ENCODE data around the gene TREX2. TPM values are rescaled to one million over a fixed set of nuclear protein-coding genes. Genes with fewer than 3 reads are reported as not detected.
A peak's percentile ranks its signal among the peaks of the same experiment; 100 is the strongest.

TREX2 gene
- total RNA-seq, 1 experiment from 2014 or later = 0.40 TPM

GRCh38 chrX:153460826-153461225 lies 15.0 kb upstream of the TREX2 start:
- DNase-seq (ENCODE audit: low read depth, low spot score) = peak; percentile 64
- in situ Hi-C loops (cut with HindIII; ENCODE audit: low pct_unique_long_range_greater_than_20kb, low sequenced_read_pairs) = no loop called here

- in situ Hi-C loops (cut with HindIII; ENCODE audit: low pct_unique_long_range_greater_than_20kb, low sequenced_read_pairs) = no loop called here
- DNase-seq (ENCODE audit: low read depth, low spot score) = no peak
Measured at GRCh38 chrX:153459986-153460385, 14.1 kb upstream of the TREX2 start.

DNA sequence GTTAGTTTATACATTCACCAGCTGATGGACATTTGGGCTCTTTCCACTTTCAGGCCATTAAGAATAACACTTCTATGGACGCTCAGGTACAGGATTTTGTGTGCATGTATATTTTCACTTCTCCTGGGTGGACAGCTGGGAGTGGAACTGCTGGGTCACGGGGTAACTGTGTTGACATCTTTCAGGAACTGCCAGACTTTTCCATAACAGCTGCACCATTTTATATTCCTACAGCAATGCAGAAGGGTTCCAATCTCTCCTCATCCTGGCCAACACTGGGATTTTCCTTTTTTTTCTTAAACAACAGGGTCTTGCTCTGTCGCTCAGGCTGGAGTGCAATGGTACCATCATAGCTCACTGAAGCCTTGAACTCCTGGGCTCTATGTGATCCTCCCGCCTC lies 12.6 kb upstream of the TREX2 start:
- in situ Hi-C loops (cut with HindIII; ENCODE audit: low pct_unique_long_range_greater_than_20kb, low sequenced_read_pairs) = no loop called here
- no peak for DNase-seq (ENCODE audit: low read depth, low spot score)

GRCh38 chrX:153457827-153458466 lies 12.1 kb upstream of the TREX2 start:
- in situ Hi-C loops (cut with HindIII; ENCODE audit: low pct_unique_long_range_greater_than_20kb, low sequenced_read_pairs) = no loop called here
- DNase-seq (ENCODE audit: low read depth, low spot score) = no peak

DNA sequence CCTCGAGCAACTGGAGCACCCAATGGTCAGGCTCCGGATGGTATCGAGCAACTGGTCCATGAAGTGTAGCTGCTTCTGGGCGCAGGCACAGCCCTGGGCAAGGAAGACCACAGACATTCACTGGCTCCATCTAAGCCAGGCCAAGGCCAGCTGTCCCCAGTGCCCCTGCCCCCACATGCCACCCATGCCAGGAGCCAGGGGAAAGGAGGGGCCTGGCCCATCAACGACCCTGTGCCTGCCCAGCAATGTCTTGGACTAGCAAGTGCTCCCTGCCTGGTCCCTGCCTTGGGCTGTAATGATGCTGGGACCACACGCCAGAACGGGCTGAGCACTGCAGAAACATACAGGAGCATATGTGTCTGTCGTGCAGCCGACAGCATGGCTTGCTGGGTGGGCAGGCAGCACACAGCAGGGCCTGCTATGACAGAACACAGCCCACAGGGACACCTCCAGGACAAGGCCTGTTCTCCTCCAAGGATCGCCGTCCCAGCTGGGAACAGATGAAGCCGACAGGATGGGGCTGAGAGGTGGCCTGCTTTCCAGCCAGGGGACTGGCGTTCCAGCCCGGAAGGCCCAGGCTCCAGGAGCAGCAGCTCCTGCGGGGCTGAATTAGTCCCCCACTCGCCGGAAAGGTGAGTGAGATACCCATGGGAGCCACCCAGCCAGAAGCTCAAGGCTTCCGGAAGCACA lies 11.4 kb upstream of the TREX2 start:
- in situ Hi-C loops (cut with HindIII; ENCODE audit: low pct_unique_long_range_greater_than_20kb, low sequenced_read_pairs) = no loop called here
- DNase-seq (ENCODE audit: low read depth, low spot score) = no peak

DNA sequence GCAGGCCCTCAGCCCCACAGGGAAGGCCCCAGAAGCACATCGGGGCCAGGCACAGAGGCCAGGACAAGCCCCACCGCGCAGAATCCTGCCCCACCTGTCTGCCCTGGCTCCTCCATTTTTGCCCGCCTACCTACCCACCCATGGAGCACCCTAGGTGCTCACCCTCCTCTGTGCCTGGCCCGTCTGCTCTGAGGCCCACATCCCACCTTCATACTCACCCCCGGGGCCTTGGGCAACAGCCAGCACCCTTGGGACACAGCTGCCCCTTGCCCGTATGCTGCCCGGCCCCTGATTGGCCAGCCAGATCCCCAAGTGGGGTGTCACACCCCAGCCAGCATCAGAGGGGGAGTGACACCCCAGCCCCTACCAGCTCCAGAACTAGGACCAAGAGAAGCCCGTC lies 10.8 kb upstream of the TREX2 start:
- in situ Hi-C loops (cut with HindIII; ENCODE audit: low pct_unique_long_range_greater_than_20kb, low sequenced_read_pairs) = no loop called here
- no peak for DNase-seq (ENCODE audit: low read depth, low spot score)

GRCh38 chrX:153456161-153456560 lies 10.3 kb upstream of the TREX2 start:
- in situ Hi-C loops (cut with HindIII; ENCODE audit: low pct_unique_long_range_greater_than_20kb, low sequenced_read_pairs) = no loop called here
- no peak for DNase-seq (ENCODE audit: low read depth, low spot score)

DNA sequence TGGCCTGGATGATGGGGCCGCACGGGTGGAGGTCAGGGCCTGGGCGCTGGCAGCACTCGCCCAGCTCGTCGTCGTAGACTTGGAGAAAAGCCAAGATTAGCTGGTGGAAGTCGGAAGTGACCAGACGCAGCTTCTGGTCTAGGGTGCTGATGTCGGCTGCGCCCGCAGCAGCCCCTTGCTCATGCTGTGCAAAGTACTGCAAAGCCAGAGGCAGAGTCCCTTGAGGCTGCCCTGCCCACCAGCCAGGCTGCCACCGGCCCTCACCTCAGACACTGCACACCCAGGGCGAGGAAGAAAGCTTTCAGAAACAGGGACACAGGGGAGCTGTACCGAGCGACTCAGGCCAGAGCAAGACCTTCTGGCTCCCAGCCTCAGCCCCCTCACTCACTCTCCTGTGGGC lies 9.7 kb upstream of the TREX2 start:
- in situ Hi-C loops (cut with HindIII; ENCODE audit: low pct_unique_long_range_greater_than_20kb, low sequenced_read_pairs) = no loop called here

DNA sequence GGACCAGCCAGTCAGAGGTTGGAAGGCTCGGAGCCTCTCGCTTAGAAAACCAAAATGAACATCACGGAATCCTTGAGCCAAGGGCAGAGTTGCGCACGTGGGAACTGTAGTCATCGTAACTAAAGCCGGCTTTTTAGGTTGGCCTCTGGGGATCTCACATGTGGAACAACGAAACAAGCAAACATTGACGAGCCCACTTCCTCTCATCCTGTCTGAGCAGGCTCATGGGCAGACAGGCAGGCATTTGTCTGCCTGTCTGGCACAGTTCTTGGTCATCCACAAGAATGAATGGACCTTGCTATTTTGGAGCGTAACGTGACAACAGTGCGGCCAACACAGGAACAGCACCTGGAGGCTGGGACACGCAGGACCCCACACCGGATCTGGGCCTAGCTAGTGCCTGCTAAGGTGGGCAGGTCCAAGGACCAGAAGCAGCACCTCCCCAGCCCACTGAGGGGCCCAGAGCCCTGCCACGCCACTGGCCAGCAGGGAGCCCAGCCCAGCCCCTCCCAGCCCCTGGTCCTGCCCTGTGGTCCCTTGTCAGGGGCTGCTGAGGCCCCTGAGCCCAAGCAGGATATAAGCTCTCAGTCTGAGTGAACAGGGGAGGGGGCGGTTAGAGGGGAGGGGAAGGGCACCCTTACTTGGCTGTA lies 9.2 kb upstream of the TREX2 start:
- peak; percentile 91 for DNase-seq (ENCODE audit: low read depth, low spot score)
- in situ Hi-C loops (cut with HindIII; ENCODE audit: low pct_unique_long_range_greater_than_20kb, low sequenced_read_pairs) = no loop called here

More for the DNA sequence above, 9.7 kb upstream of the TREX2 start:
- DNase-seq (ENCODE audit: low read depth, low spot score) = no peak

GRCh38 chrX:153450949-153451277 lies 5.1 kb upstream of the TREX2 start:
- in situ Hi-C loops (cut with HindIII; ENCODE audit: low pct_unique_long_range_greater_than_20kb, low sequenced_read_pairs) = no loop called here
- no peak for DNase-seq (ENCODE audit: low read depth, low spot score)

GRCh38 chrX:153450114-153450948 lies 4.5 kb upstream of the TREX2 start:
- DNase-seq (ENCODE audit: low read depth, low spot score) = no peak
- in situ Hi-C loops (cut with HindIII; ENCODE audit: low pct_unique_long_range_greater_than_20kb, low sequenced_read_pairs) = no loop called here

DNA sequence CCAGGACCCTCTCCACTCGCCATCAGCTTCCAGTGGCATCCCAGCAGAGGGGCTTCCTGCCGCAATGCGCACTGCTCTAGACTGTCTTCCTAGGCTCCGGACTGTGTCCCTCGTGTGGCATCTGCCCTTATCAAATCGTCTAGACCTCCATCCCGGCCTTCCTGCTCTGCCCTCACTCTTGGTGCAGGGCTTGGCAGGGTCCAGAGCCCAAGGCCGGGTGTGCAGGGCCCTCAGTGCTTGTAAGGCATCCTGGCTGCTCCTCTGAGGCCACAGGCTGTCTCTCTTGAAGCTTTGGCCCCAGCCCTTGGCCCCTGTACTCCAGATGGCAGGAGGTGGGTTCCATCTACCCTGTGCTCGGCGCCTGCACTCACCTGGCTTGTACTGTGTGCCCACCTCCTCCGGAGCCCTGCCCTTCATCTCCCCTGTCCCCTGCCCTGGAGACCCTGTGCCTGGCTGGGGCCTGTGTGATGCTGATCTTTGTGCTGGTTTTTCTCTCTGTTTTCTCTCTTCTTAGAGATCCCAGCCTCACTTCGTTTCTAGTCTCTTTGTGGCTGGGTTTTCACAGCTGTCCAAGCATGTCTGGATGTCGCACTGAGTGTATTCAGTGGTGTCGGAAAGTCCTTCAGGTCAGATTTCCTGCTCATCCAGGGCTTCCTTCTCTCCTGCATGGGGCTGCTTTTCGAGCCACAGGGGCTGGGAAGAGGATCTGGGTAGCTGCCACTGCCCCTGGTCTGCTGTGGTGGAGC lies 3.7 kb upstream of the TREX2 start:
- in situ Hi-C loops (cut with HindIII; ENCODE audit: low pct_unique_long_range_greater_than_20kb, low sequenced_read_pairs) = no loop called here
- no peak for DNase-seq (ENCODE audit: low read depth, low spot score)

DNA sequence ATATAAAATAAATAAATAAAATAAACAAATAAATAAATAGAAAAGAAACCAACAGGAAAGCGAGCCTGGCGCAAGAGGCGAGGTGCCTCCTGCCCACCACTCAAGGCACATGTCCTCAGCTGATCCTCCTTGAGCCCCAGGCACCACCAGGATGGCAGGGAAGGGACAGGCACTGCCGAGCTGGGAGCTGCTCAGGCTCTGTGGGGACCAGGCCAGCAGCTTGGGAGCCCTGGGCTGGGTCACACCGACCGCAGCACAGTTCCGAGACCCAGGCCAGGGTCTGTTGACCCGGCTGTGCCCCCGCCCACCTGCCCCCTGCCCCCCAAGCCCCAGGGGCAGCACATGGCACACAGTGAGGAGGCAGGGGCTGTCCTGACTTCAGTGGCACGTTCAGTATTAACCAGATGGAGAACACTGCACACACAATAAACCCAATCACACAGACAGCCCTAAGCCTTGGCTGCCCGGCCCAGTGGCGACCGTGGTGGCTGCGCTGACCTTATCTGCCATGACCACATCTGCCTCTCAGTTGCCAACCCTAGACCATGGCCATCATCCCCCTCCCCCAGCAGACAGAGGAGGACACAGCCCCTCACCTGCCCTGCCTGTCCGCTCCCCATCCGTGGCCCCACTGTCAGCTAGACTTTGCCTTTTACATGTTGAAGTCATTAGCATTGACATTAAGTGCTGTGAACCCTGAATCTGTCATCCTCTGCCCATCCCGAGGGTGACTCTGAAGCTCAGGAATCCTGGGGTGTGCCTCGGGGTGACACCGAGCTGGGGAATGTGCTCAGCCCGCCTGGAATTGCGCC lies 2.9 kb upstream of the TREX2 start:
- in situ Hi-C loops (cut with HindIII; ENCODE audit: low pct_unique_long_range_greater_than_20kb, low sequenced_read_pairs) = no loop called here
- no peak for DNase-seq (ENCODE audit: low read depth, low spot score)

DNA sequence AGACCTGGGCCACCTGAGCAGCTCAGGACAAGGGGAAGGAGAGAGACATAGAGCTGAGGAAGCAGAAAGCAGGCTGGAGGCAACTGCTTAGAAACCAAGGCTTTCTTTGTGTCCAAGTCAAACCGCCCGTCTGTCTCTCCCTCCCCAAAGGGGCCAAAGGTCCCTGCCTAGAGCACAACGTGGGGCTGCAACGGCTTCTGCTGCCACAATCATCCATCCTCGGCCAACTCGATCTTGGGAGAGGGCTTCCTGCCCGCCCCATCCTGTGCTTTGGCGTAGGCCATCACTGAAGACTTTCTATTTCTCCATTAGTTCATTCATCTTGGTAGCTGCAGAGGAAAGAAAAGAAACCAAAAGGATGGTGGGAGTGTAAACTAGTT lies 1.7 kb upstream of the TREX2 start:
- no peak for DNase-seq (ENCODE audit: low read depth, low spot score)
- in situ Hi-C loops (cut with HindIII; ENCODE audit: low pct_unique_long_range_greater_than_20kb, low sequenced_read_pairs) = no loop called here

DNA sequence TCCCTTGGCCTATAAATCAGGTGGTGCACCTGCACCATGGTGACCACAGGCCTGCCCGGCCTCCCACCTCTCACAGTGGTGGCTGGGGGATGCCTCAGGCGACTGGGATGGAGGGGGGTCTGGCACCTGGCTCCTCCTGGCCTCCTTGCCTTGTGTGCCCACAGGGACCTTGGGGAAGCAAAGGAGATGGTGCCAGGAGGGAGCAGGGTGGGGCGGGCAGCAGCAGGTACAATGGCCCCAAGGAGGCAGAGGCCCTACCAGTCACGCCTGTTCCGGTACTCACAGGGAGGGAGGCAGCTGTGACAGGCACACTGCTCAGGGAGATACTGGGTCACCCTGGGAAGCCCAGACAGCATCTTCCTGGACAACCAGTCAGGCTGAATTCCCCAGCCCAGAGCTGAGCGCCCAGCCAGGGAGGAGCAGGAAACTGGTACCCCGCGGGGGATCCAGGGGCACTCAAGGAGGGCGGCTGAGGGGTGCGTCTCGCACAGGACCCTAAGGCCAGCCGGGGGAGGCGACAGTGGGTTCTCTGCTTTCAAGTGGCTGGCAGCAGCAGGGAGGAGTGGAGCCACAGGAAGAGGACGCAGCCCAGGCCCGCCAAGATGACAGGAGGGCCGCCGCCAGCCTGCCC lies 1.2 kb upstream of the TREX2 start:
- in situ Hi-C loops (cut with HindIII; ENCODE audit: low pct_unique_long_range_greater_than_20kb, low sequenced_read_pairs) = no loop called here

GRCh38 chrX:153446636-153446936 lies 730 bp upstream of the TREX2 start:
- in situ Hi-C loops (cut with HindIII; ENCODE audit: low pct_unique_long_range_greater_than_20kb, low sequenced_read_pairs) = no loop called here
- DNase-seq (ENCODE audit: low read depth, low spot score) = no peak

More for the DNA sequence above, 1.2 kb upstream of the TREX2 start:
- DNase-seq (ENCODE audit: low read depth, low spot score) = no peak

All from SK-MEL-5 (cell line).